ENCODE results near the gene PPP1R1C.

- TF ChIP-seq POLR2A (IDR thresholded peaks at IDR 0.05) = no peak
- TF ChIP-seq CTCF (IDR thresholded peaks at IDR 0.05) = no peak
Observed at GRCh38 chr2:181955010-181955409, 30.6 kb upstream of the PPP1R1C start.
